Measurements from ENCODE around the gene PLCB1. TPM values are rescaled to one million over a fixed set of nuclear protein-coding genes. Genes with fewer than 3 reads are reported as not detected.

The PLCB1 gene
- total and polyA plus RNA-seq, 2 experiments from 2014 or later: 6.7 to 20.5 TPM

DNA sequence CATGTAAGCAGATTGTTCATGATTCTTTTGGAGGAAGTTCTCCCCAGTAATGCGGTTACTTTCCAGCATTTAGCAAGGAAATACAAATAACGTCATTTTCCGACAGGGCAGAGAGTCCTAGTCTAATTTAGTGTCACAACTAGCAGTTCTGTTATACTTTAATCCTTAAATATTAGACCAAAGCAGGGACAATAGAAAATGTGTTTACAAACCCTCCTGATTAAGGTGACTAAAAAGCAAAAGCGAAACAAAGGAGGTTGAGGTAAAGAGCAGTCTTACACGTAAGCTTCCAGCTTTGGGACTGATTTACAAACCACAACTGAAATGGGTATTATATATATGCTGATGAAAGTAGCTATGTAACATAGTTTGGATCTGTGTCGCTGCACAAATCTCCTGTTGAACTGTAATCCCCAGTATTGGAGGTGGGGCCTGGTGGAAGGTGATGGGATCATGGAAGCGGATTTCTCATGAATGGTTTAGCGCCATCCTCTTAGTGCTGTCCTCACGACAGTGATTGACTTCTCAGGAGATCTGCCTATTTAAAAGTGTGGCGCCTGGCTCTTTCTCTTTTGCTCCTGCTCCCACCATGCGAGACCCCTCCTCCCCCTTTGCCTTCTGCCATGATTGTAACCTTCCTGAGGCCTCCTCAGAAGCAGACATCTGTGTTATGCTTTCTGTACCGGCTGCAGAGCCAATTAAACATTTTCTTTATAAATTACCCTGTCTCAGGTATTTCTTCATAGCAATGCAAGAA, 81.9 kb downstream of the PLCB1 start:
- Histone ChIP-seq H4K20me1 (ENCODE audit: insufficient read depth, poor library complexity, severe bottlenecking) (no peaks in the 10 kb centered on the region), H3K36me3 (replicated peaks; ENCODE audit: insufficient read depth, low read depth) (no peaks in the 10 kb centered on the region), H3K9me3 (ENCODE audit: low read depth) (no peaks in the 10 kb centered on the region), H3K27ac (no peak overlapping the region), H3K4me1 (ENCODE audit: insufficient read depth) (peaks cover 22% of the 10 kb centered on the region), H3K4me3 (no peak overlapping the region), H2AFZ (no peak overlapping the region), H3K79me2 (no peaks in the 10 kb centered on the region), H3K27me3 (no peaks in the 10 kb centered on the region), H3K4me2 (no peak overlapping the region), H3K9me2 (replicated peaks; ENCODE audit: insufficient read depth) (no peaks in the 10 kb centered on the region)
- 92% methylated on average over 12 of the region's 12 CpGs for WGBS (ENCODE audit: low lambda C conversion rate, missing lambda C conversion rate)
- DNase-seq (ENCODE audit: low spot score): no peak
- TF ChIP-seq EZH2phosphoT487 (IDR thresholded peaks at IDR 0.05; ENCODE audit: low read depth, severe bottlenecking, unreplicated experiment) (no peak), EZH2 (IDR thresholded peaks at IDR 0.05; ENCODE audit: borderline replicate concordance) (no peak)
- TF ChIP-seq, protein P1, sequence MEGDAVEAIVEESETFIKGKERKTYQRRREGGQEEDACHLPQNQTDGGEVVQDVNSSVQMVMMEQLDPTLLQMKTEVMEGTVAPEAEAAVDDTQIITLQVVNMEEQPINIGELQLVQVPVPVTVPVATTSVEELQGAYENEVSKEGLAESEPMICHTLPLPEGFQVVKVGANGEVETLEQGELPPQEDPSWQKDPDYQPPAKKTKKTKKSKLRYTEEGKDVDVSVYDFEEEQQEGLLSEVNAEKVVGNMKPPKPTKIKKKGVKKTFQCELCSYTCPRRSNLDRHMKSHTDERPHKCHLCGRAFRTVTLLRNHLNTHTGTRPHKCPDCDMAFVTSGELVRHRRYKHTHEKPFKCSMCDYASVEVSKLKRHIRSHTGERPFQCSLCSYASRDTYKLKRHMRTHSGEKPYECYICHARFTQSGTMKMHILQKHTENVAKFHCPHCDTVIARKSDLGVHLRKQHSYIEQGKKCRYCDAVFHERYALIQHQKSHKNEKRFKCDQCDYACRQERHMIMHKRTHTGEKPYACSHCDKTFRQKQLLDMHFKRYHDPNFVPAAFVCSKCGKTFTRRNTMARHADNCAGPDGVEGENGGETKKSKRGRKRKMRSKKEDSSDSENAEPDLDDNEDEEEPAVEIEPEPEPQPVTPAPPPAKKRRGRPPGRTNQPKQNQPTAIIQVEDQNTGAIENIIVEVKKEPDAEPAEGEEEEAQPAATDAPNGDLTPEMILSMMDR (IDR thresholded peaks at IDR 0.05; ENCODE audit: poor library complexity): no peak

DNA sequence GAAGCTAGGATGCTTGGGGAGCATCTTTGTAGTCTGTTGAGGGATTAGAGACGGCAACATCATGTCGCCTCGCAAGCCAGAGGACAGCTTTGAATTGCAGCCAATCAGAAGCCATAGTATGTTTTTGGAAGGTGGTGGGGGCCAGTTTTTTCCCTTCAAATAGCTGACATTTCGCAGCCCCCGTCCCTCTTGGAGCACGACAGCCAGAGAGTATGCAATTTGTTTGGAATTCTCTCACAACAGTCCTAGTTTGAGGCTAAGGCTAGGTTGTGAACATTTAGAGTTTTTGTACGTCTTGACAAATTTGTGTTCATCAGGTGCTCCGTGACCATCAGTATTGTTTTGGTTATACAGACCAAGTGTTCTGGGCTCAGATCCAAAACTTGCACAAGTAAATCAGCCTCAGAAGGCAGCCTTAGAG, 83.3 kb downstream of the PLCB1 start:
- H4K20me1 ChIP-seq (ENCODE audit: insufficient read depth, poor library complexity, severe bottlenecking): no peaks in the 10 kb centered on the region
- no peak for TF ChIP-seq EZH2phosphoT487 (IDR thresholded peaks at IDR 0.05; ENCODE audit: low read depth, severe bottlenecking, unreplicated experiment)
- TF ChIP-seq, protein P1 (IDR thresholded peaks at IDR 0.05; ENCODE audit: poor library complexity): no peak
- TF ChIP-seq EZH2 (IDR thresholded peaks at IDR 0.05; ENCODE audit: borderline replicate concordance): no peak
- H3K9me2 ChIP-seq (replicated peaks; ENCODE audit: insufficient read depth): no peaks in the 10 kb centered on the region
- H3K79me2 ChIP-seq: no peaks in the 10 kb centered on the region
- no peak overlapping the region for H3K4me3 ChIP-seq
- H3K9me3 ChIP-seq (ENCODE audit: low read depth): no peaks in the 10 kb centered on the region
- no peak for DNase-seq (ENCODE audit: low spot score)
- H3K36me3 ChIP-seq (replicated peaks; ENCODE audit: insufficient read depth, low read depth): no peaks in the 10 kb centered on the region
- H3K27me3 ChIP-seq: no peaks in the 10 kb centered on the region
- H3K4me1 ChIP-seq (ENCODE audit: insufficient read depth): peaks cover 15% of the 10 kb centered on the region
- H3K27ac ChIP-seq: no peak overlapping the region
- H3K4me2 ChIP-seq: peak overlapping the region; percentile 28
- WGBS (ENCODE audit: low lambda C conversion rate, missing lambda C conversion rate): 62% methylated on average over 8 of the region's 8 CpGs
- H2AFZ ChIP-seq: no peak overlapping the region

DNA sequence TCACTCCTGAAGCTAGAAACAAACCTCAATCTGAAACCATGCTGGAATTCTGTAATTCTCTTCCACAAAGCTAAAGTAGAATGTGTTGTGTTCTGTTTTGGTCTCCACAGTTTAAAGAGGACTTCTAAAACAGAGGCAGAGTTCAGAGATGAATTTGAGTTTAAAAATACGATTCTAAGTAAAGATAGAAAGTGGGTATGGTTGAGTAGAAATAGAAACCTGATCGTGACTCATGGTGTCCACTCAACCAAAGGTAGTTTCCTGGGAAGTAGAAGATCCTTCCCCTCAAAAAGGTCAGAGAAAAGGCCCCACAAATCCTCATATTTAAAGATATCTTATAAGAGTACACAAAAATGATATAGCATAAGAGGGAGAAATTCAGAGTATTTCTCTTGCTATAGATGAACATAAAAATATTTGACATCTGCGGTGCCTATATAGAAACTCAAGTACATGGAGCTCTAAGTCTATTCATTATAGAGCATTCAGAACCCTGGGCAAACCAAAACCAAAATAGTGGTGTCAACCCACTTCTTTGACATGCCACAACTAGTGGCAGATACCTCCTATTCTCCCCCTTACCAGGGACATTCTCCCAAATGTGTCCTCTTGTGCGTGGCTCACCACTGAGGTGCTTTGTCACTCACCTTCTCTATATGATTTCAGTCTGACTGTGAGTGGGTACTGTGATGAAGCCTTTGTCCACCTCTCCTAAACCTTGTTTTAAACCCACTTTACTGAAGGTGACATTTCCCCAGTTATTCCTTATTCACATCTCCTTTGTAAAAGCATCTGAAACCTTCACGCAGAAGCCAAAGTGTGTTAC, 84.5 kb downstream of the PLCB1 start:
- no peak overlapping the region for H3K4me3 ChIP-seq
- TF ChIP-seq, protein P1 (IDR thresholded peaks at IDR 0.05; ENCODE audit: poor library complexity): no peak
- TF ChIP-seq EZH2 (IDR thresholded peaks at IDR 0.05; ENCODE audit: borderline replicate concordance): no peak
- no peak for TF ChIP-seq EZH2phosphoT487 (IDR thresholded peaks at IDR 0.05; ENCODE audit: low read depth, severe bottlenecking, unreplicated experiment)
- H4K20me1 ChIP-seq (ENCODE audit: insufficient read depth, poor library complexity, severe bottlenecking): no peaks in the 10 kb centered on the region
- WGBS (ENCODE audit: low lambda C conversion rate, missing lambda C conversion rate): 97% methylated on average over 5 of the region's 5 CpGs
- H3K27ac ChIP-seq: no peak overlapping the region
- peaks cover 15% of the 10 kb centered on the region for H3K4me1 ChIP-seq (ENCODE audit: insufficient read depth)
- no peaks in the 10 kb centered on the region for H3K36me3 ChIP-seq (replicated peaks; ENCODE audit: insufficient read depth, low read depth)
- DNase-seq (ENCODE audit: low spot score): no peak
- H3K4me2 ChIP-seq: no peak overlapping the region
- H3K27me3 ChIP-seq: no peaks in the 10 kb centered on the region
- no peaks in the 10 kb centered on the region for H3K9me3 ChIP-seq (ENCODE audit: low read depth)
- no peak overlapping the region for H2AFZ ChIP-seq
- no peaks in the 10 kb centered on the region for H3K79me2 ChIP-seq
- H3K9me2 ChIP-seq (replicated peaks; ENCODE audit: insufficient read depth): no peaks in the 10 kb centered on the region

All from hepatocyte (in vitro differentiated cells).